ENCODE results near the gene CPNE1.

Gene CPNE1

DNA sequence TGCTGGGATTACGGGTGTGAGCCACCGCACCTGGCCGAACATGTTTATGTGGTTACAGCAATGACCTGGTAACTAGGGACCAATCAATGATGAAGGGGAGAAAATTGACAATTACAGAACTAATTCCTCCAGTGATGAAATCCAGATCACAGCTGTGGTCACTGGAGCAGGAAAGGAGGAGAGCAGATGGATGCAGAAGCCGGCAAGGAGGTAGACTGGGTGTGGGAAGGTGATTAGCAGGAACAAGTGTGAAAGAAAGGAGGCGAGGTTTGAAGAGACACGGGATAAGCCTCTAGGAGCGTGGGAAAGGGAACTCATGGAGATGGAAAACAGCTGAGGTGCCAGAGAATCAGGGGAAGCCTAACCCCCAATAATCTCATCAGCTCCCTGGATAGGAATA is 66.2 kb downstream of the CPNE1 start:
- DNase-seq, result no peak

DNA sequence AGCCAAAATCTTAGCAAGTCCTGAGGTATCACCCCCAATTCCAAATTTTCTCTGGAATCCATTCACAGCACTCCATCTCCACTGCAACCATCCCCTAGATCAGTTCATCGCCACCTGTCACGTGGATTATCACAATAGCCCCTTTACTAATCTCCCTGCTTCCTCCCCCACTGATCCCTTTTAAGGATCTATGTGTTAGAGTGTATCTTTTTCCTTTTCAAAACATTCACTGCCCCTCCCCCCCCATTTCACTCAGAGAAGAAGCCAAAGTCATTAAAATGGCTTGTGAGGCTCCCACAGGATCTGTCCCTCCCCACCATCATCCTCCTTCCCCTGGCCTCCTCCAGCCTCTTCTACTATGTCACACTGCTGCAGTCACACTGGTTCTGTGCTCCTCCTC is 67.5 kb downstream of the CPNE1 start:
- no peak for DNase-seq

DNA sequence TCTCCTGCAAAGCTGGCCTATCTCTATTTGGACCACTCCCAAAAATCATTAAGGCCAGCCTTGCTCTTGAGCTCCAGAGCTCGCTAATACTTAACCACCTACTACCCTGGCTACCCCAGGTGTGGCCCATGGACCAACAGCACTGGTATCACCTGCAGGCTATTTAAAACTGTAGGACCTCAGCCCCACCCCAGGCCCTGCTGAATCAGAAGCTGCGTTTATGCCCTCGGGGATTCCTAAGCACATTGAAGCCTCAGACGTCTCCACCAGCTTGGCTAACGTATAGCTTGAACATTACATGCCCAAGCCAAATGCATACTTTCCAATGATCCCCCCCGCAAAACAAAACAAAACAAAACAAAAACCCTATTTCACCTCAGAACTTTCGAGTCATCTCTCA is 68.8 kb downstream of the CPNE1 start:
- DNase-seq, result no peak

DNA sequence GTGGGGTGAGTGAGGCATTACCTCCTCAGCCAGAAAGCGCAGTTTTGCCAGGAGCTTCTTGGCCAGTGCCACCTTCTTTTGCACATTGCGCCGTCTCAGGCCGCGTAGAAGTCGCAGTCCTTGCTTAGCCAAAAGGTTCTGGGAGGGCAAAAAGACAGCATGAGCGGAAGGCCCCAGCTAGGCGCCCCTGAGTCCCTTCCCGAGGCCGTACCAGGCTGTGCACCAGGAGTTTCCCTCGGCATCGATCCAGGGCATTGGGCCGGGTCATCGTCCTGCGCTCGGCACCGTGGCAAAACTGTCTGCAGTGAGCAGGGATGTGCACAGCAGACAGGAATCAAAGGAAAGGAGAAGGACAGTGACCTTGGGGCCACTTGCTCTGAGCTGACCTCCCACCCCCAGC is 69.2 kb downstream of the CPNE1 start:
- no peak for DNase-seq

DNA sequence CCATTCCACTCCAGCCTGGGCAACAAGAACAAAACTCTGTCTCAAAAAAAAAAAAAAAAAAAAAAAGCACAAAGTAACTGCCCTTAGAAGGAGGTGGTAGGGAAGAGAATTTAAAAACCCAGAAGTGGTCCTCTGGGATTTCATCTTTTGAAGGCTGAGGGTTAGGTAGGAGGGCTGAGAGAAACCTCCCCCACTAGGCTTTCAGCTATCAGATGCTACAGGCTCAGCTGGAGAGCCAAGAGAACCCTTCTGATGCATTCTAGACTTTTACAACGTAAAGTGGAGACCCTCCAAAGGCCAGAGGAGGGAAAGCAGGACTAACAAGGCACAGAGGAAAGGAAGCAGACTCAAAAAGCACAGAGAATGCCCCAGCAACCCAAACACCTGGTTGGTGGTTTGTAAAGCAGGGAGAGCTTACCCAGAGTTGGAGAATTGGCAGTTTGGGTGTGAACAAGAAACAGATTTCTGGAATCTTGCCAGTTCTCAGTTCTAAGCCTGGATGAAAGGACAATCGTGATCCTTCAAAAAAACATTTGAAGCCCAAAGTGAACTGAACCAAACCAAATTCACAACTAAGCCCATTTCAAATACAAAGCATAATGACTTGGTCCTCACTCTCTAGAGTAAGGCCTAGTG is 72.2 kb downstream of the CPNE1 start:
- no peak for DNase-seq

DNA sequence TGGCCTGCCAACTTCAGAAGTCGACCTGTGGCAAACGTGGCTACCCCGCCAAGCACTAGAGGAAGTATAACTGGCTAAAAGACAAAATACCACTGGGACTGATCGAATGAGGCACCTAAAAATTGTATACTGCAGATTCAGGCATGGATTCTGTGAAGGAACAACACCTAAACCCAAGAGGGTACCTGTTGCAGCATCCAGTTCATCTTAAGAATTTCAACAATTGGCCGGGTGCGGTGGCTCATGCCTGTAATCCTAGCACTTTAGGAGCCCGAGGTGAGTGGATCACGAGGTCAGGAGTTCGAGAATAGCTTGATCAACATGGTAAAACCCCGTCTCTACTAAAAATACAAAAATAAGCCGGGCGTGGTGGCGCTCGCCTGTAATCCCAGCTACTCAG is 76.3 kb downstream of the CPNE1 start:
- DNase-seq, result no peak

DNA sequence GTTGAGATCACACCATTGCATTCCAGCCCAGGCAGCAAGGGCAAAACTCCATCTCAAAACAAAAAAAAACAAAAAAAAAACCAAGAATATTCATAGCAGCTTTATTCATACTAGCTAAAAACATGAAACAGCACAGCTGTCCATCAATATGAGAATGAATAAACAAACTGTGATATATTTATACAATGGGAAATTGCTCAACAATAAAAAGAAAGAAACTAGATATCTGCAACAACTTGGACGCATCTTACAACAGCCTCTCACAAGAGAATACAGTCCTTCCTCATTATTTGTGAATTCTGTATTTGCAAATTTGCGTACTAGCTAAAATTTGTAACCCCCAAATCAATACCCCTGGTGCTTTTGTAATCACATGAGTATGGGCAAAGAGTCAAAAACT is 77.3 kb downstream of the CPNE1 start:
- DNase-seq, result no peak

DNA sequence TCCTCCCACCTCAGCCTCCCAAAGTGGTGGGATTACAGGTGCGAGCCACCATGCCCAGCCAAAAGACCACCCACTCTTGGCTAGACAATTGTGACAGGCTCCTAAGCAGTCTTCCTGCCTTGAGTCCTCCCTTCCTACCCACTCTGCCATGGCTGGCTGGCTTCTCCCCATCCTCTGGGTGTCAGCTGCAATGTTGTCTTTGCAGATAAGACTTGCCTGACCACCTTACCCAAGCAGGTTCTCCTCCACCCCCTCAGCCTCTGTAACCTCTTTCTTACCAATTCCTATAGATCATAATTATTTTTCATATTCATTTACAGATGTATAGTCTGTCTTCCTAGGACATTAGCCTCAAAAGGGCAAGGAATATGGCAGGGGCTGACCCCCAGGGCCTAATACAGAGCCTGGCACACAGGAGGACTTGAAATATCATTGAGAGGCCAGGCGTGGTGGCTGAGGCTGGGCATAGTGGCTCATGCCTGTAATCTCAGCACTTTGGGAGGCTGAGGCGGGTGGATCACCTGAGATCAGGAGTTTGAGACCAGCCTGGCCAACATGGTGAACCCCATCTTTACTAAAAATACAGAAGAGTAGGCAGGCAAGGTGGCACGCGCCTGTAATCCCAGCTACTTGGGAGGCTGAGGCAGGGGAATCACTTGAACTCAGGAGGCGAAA is 77.8 kb downstream of the CPNE1 start:
- DNase-seq, result no peak

DNA sequence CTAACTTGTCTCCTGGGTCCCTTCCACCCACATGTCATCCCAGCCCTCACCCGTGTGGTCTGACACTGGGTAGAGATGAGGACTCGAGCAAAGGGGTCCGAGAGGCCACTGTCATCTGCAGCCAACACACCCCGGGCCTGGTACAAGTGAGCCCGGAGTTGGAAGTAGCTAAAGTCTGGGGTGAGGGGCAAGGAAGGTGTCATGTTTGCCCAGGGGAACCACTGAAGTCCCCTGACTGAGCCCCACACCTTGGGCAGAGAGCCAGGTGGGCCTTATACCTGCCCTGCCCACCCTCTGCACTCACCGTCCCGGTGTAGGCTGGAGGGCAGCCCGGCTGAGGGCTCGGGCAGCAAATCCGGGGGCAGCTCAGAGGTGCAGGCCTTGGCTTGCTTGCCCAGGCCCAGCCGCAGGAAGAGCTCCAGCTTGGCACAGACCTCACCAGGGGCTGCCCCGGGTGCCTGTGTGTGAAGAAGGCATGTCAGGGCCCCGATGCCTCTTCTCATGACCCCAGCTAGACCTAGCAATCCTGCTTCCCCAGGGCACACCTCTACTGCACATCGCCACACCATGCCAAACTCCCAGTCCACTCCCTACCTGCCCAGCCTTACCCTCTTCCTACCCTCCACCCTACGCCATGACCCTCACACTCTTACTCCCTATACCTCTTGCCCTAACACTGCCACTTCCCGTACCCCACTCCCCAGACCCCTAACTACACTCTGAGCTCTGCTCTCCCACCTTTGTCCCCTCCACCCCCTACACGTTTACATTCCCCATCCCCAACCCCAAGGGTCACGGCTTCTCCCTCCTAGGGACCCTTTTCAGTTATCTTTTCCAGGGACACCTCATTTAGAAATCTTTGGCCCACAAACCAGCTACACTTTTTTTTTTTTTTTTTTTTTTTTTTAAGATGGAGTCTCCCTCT is 80.8 kb downstream of the CPNE1 start:
- DNase-seq, result no peak

DNA sequence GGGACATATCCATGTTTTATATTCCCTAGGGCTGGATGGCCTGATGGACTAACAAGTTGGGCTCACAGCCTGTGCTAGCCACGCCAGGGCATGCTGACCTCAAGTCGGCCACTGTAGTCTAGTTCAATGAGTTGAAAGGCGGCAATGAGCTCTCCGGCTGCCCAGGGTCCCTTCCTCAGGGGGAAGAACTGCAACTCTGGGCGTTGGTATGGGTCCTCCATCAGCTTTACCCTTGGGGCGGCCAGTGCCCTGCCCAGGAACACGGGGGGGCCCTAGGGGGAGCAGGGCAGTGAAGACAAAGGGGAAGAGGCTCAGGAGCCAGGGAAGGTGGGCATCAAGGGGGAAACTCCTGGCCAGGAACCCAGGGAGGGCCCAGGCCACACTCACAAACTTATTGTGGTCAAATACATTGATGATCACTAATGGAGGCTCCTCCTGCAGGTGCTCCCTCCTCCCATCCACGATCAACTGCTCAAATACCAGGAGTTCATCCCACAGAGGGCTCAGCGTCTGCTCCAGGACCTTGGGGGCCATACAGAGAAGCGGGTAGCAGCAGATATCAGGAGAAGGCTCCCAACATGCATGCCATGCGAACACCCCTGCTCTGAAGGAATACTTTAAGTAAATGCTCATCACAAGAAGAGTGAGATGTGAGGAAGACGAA is 81.8 kb downstream of the CPNE1 start:
- no peak for DNase-seq

DNA sequence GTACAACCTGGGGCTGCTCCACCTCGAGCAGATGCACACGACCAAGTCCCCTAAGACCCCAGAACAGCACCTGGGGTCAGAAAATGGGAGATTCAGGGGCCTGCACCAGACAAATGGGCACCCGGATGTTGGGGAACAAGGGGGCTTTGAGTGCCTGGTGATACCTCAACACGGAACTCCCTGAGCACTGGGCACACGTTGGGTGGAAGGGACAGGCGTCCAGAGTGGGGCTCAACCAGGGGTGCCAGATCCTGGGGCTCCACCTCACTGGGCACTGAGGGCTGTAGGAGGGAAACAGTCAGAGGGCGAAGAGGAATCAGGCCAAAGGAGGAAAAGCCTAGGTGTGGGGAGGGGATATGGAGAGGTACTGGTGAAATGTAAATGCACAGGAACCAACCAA is 82.6 kb downstream of the CPNE1 start:
- no peak for DNase-seq

DNA sequence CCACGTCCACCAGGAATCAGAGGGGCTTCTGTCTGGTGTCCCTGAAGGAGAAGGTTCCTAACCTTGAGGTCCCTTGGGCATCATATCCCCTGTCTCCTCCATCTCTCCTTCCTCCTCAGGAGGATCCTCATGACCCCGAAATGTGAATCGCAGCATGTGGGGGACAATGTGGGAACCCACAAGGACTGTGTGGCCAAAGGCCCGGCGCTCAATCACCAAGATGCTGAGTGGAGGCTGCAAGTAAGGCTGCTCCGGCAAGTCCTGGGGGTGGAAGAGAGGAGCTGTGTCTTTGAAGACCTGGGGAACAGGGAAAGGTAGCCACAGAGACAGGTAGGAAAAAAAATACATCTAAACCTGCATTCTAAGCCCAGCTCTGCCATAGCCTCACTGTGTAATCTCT is 85.5 kb downstream of the CPNE1 start:
- DNase-seq, result no peak

DNA sequence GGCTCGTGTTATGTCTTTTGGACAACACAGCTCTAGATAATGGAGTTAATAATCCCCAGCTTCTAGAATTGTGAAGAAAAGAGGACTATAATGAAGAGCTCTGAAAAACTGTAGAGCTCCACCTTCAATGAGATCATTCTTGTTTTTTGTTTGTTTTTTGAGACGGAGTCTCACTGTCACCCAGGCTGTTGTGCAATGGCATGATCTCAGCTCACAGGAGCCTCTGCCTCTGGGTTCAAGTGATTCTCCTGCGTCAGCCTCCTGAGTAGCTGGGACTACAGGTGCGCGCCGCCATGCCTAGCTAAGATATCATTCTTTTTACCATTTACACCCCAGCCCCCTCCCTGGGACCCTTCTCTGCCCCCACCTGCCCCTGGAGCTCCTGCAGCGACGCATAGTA is 86.2 kb downstream of the CPNE1 start:
- no peak for DNase-seq

DNA sequence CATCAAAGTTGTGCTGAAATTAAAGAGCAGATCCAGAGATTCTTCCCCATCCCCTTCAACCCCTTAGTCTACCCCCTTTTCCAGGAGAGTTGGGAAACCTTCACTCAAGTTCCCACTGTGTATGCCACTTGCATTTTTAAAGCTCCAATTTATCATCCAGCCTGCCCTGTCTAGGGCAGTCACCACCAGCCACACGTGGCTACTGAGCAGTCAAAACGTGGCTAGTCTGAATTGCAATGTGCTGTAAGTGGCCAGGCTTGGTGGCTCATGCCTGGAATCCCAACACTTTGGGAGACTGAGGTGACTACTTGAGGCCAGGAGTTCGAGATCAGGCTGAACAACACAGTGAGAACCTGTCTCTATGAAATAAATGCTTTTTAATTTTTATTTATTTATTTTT is 87.9 kb downstream of the CPNE1 start:
- DNase-seq, result no peak
